Activated CD8-positive, alpha-beta memory T cell treated with anti-CD3 and anti-CD28 coated beads, Interleukin-2, amount 50 U/mL, for 1 hour (primary cell): Measurements from ENCODE around the gene FNDC3B.
"Not testable (repeated sequence)": the region's sequence is repeated elsewhere in the genome, so short reads cannot be mapped to it uniquely, and the experiment has no call there.

Source experiments
- DNase-seq: peaks from one replicate; pipeline ENCODE4 v3.0.0-alpha.2; 2020; ENCODE audit errors: extremely low read depth

The FNDC3B gene

GRCh38 chr3:172364374-172365027, 325.1 kb downstream of the FNDC3B start:
- DNase-seq, result no peak

GRCh38 chr3:172365028-172365567, 325.7 kb downstream of the FNDC3B start:
- no peak for DNase-seq

DNA sequence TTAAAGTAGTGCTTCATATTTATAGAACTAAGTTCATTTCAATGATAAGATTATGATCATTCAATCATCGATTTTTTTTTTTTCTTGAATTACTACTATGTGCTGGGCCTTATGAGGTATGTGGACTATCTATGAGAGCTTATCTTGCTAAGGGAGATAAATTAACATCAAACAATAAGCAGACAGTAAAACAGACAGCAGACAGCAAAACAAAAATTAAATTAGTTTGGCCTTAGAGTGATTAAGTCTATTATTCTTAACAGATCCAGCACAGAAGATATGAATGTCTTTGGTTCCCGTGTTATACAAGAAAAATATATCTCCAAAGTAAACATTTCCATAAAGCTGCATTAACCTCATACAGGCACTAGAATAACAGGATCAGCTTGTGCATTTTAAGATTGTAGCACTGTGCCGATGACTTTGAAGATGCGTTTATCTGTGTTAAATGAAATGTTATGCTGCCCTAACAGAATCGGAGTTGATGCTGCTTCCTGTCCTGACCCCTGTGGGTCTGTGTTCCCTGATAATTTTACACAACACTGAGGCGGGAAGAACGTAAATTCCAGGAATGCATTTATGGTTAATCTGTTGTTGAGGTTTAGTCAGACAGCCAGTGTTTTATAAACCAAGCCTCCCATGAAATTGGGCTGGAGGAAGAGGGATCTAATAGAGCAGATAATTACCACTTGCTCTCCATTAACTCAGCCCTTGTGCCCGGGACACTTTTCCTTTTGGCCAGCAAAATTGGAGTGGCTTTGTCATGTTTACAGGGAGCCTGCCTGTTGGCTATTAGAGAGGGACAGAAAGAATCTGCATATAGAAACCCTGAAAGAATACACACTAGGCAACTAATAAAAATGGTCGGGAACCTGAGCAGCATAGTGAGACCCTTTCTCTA, 328.1 kb downstream of the FNDC3B start:
- DNase-seq, result no peak

GRCh38 chr3:172368556-172368955, 329.2 kb downstream of the FNDC3B start:
- DNase-seq, result not testable (repeated sequence)

DNA sequence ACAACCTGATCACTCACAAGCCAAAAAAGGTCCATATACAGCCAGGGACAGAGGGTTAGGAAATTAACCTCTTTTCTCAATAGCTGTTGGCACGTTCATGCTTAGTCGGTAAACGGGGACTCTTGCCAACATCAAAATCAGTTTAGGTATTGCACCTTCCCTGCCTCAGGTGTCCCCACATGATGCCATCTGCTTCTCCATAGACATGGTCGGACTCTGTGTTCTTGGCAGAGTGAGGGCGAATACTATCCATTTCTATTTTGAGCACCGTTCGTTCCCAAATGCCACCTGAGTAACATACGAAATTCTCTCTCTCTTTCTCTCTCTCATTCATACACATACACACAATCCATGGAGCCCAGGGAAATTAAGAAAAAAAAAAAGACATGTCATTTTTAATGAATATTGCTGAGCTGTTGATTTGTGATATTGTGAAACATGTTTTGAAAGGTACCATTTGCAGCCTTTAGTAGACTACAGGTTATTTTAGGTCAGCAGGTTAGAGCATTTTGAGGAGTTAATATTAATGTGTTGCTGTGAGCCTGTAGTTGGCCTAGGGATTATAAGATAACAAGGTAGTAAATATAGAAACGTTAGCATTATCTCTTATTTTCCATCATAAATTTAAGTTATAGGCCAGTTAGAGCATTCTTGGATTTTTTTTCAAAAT, 330.3 kb downstream of the FNDC3B start:
- no peak for DNase-seq

DNA sequence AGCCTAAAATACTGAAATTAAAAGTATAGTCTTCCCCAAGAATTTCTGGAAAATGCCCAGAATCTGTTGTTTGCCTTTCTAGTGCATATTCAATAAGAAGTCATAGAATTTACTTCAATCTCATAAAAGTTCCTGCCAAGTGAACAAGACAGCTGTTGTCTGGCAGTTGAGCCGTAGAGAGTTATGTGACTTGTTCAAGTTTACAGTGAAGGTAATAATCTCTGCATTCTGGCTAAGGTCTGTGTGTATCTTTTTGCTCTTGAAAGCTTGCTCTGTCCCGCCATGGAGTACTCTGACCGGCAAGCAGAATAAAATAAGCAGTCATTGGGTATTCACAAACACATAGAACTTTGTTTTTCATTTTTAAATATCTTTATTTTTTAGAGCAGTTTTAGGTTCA, 331.0 kb downstream of the FNDC3B start:
- no peak for DNase-seq

DNA sequence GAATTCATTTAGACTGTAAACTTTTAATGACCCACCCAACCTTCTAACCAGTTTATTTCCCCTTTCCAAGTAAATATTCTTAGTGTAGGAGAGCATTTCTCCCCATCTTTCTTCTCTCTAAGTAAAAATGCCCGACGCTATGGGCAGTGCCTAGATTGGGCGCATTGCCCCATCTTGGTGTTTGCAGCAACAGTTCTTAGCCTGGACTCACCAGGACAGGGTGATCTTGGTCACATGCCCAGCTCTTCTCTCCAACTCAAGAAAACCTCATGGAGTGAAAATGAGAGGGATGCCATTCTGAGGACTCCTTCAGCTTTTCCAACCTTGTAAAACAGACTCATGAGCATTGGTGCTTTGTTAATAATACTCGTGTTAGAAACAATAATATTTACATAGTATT, 332.2 kb downstream of the FNDC3B start:
- no peak for DNase-seq

- DNase-seq, result no peak
Observed at GRCh38 chr3:172372895-172373294, 333.5 kb downstream of the FNDC3B start.

GRCh38 chr3:172373912-172374311, 334.5 kb downstream of the FNDC3B start:
- no peak for DNase-seq

- no peak for DNase-seq
Observed at GRCh38 chr3:172375206-172375850, 335.9 kb downstream of the FNDC3B start.

DNA sequence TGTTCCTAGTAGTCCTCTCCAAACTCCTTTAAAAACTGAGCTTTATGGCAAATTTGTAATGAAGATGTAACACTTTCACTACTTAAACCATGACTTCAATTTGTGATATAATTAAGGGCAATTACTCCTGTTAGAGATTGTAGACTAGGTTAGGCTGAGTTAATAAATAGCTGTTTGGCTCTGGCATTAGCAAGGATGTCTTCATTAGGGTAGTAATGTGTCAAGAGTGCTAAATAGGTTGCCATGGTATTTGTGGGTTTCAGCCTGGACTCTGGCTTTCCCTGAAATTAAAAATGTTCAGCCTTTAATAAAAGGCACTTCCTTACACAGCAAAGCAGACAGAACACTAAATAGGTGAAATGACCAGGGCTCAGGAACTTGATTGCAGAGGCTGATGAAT, 337.0 kb downstream of the FNDC3B start:
- DNase-seq, result no peak

GRCh38 chr3:172376881-172377280, 337.5 kb downstream of the FNDC3B start:
- no peak for DNase-seq

GRCh38 chr3:172378439-172378838, 339.1 kb downstream of the FNDC3B start:
- DNase-seq, result no peak

DNA sequence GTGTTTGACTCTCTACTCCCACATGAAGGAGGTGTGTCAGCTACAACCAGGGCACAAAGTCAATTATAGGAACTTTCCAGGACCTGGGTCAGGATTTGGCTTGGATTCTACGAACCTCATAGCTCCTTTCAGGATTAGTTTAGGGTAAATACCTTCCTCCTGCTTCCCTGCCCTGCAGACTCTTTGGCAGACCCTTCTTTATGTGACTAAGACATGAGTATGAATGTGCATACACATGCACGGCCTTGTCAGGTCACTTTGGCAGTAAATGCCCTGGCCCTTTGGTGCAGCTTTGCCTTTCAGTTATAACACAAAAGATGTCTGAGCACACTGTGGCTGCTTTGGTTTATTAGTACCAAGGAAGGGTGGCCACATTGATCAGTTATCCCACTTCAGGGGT, 340.0 kb downstream of the FNDC3B start:
- DNase-seq, result no peak

DNA sequence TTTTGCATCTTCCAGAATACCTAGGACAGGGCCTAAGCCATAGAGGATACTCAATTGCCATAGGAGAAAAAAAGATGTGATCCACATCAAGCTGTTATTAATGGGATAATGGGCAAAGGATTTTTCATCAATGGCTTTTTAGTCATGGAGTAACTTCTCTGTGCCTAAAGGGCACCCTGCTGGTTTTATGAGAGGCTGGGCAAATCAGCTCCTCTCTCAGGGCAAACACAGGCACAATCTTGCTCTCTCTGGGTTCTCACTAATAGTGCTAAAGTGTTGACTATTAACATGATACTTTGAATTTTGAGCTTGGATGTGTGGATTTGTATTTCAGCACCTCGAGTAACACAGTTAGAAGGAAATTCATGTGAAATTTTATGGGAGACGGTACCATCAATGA, 341.3 kb downstream of the FNDC3B start:
- no peak for DNase-seq

DNA sequence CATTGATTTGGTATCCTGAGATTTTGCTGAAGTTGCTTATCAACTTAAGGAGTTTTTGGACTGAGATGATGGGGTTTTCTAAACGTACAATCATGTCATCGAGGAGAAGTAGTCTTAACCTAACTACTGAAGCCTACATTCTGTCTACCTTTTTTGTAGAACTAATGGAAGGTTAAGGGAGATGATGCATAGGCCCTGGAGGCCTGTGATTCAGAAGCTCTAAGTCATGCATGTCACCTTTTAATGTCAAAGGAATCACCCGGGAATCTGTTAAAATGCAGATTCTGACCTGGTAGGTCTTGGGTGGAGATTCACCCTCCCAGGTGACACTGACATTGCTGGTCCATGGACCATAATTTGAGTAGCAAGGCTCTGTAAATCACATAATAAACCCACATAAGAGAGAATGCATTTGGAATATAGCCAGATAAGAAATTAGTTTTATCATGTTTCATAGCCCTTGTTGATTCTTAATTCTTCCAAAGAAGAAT, 344.0 kb downstream of the FNDC3B start:
- no peak for DNase-seq

GRCh38 chr3:172384836-172385235, 345.5 kb downstream of the FNDC3B start:
- no peak for DNase-seq

DNA sequence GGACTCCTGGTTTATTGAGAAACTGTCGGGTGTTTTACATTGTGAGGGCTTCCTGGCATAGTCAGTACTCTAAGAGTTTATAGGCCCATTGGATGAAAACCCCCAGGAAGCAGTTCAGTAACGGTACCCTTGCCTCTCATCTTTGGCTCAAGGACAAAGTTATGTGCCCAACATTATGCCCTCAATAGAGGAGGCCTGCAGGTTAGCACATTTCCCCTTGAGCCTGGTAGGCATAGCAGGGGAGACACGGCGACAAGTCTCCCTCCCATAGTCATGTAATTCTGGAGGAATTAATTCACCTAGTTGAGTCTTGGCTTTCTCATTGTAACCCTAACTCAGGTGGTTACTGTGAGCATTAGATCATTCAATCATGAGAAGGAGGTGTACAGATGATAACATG, 348.4 kb downstream of the FNDC3B start:
- no peak for DNase-seq

GRCh38 chr3:172388412-172389078, 349.2 kb downstream of the FNDC3B start:
- no peak for DNase-seq

DNA sequence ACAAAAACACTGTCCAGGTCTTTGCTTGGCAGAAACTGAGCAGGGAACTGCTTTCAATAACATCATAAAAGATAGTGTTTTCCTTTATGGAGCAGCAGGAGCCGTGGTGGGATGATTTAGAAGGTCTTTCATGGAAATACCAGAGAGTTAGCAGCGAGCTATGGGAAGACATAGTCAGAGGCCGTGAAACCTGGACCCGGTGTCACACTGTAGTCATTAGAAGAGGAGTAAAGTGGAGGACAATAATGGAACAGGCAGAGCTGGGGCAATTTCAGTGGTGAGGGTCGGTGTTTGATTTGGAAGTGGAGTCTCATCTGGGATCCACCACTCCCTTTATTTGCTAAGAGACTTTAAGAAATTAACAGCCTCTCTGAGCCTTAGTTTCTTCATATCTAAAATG, 351.4 kb downstream of the FNDC3B start:
- DNase-seq, result no peak
